HG02870 (cell line): ENCODE results near the gene LAMP5.

Experiments
- ATAC-seq: cut with Tn5 transposase; IDR thresholded peaks from one replicate; pipeline ENCODE4 v1.9.1; 2021; ENCODE audit warnings: mild to moderate bottlenecking, moderate library complexity; ENCODE audit not compliant: unreplicated experiment

LAMP5 gene

GRCh38 chr20:9578594-9578993 lies 64.2 kb downstream of the LAMP5 start:
- ATAC-seq, result no peak
